Activated naive CD4-positive, alpha-beta T cell treated with anti-CD3 and anti-CD28 coated beads for 36 hours (primary cell): Measurements from ENCODE around the gene SH3BP4. TPM values are rescaled to one million over a fixed set of nuclear protein-coding genes. Genes with fewer than 3 reads are reported as not detected.

Source experiments
- CTCF ChIA-PET: fragments of 350-600 bp; sonication (Branson Sonifier 250); formaldehyde crosslinking; loops from one replicate; lab custom pipeline; 2021; ENCODE audit warnings: antibody characterized with exemption; lab: Charles Lee
- DNase-seq: peaks from one replicate; pipeline ENCODE4 v3.0.0-alpha.2; 2020
- H3K27ac Mint-ChIP-seq: one replicate; pipeline ENCODE4 v1.8.0; 2021; ENCODE audit warnings: mild to moderate bottlenecking, mixed read lengths
- H3K27me3 Mint-ChIP-seq: one replicate; pipeline ENCODE4 v1.8.0; 2021; ENCODE audit warnings: low read depth, mixed read lengths
- H3K36me3 Mint-ChIP-seq: one replicate; pipeline ENCODE4 v1.8.0; 2021; ENCODE audit warnings: low read depth, mixed read lengths
- H3K4me1 Mint-ChIP-seq: one replicate; pipeline ENCODE4 v1.8.0; 2021; ENCODE audit warnings: low read depth, mixed read lengths
- H3K4me3 Mint-ChIP-seq: one replicate; pipeline ENCODE4 v1.8.0; 2021; ENCODE audit warnings: mild to moderate bottlenecking, moderate library complexity, mixed read lengths
- H3K9me3 Mint-ChIP-seq: one replicate; pipeline ENCODE4 v1.8.0; 2021; ENCODE audit warnings: mixed read lengths
- intact Hi-C: fragments of 100-400 bp; cut with micrococcal nuclease; formaldehyde crosslinking; loops from one replicate; pipeline ENCODE4 v1.15.1; 2023
- total RNA-seq, 2 experiments: library from RNA; stranded (reverse); gene quantifications; one replicate each; pipeline ENCODE4 v1.2.3, GENCODE V29; 2021

SH3BP4 gene
- total RNA-seq, 2 experiments from 2014 or later, result 0.42 to 0.64 TPM

- Mint-ChIP-seq H3K27me3 (peaks cover 7% of the 10 kb centered on the region), H3K36me3 (no peaks in the 10 kb centered on the region), H3K27ac (no peak overlapping the region), H3K4me1 (no peaks in the 10 kb centered on the region), H3K4me3 (no peak overlapping the region), H3K9me3 (no peaks in the 10 kb centered on the region)
- CTCF ChIA-PET, result interaction anchor here (0.6 kb wide), 1 partner anchor 399 kb away, joined by 6 read pairs; no protein-coding TSS in a partner anchor
- intact Hi-C loops, result no loop called here
- DNase-seq, result no peak
Measured at GRCh38 chr2:235102896-235103295, 151.1 kb downstream of the SH3BP4 start.
